Caco-2 (cell line): Measurements from ENCODE around the gene PPFIA4. TPM values are rescaled to one million over a fixed set of nuclear protein-coding genes. Genes with fewer than 3 reads are reported as not detected.

Source experiments
- BruUV-seq: library from RNA; stranded (reverse); fragments of 400-500 nt; replicated peaks from 2 replicates; lab custom pipeline; 2021; lab: Mats Ljungman, UMichigan
- CTCF ChIA-PET: fragments of 300-600 bp; sonication (Branson Sonifier 250); formaldehyde crosslinking; loops from one replicate; lab custom pipeline; 2022; ENCODE audit warnings: antibody characterized with exemption; lab: Charles Lee
- POLR2A ChIA-PET: fragments of 300-600 bp; sonication (Branson Sonifier 250); formaldehyde crosslinking; loops from one replicate; lab custom pipeline; 2022; ENCODE audit warnings: antibody characterized with exemption; lab: Charles Lee
- DNase-seq, 2 experiments: peaks; one replicate each; pipeline versions ENCODE4 v3.0.0 to v3.0.0-alpha.2; 2020 to 2022
- H3K27me3 ChIP-seq: replicated peaks from 2 replicates; pipeline ENCODE4 v1.6.0; 2011; ENCODE audit warnings: low read length; ENCODE audit not compliant: control insufficient read depth, insufficient read depth
- H3K36me3 ChIP-seq: 2 replicates; pipeline ENCODE4 v1.5.1; 2011; ENCODE audit warnings: low read length; ENCODE audit not compliant: control insufficient read depth, insufficient read depth
- H3K4me1 ChIP-seq: fragments of 250-450 bp; sonication (Bioruptor Pico); 2 replicates; pipeline ENCODE4 v1.5.1; 2020; ENCODE audit warnings: mild to moderate bottlenecking
- H3K4me3 ChIP-seq: 2 replicates; pipeline ENCODE4 v1.5.1; 2011; ENCODE audit warnings: low read depth, mild to moderate bottlenecking, control low read depth, low read length
- H3K9me3 ChIP-seq: fragments of 250-450 bp; sonication (Bioruptor Pico); 2 replicates; pipeline ENCODE4 v1.5.1; 2020; ENCODE audit warnings: mild to moderate bottlenecking, moderate library complexity
- H3K27ac Mint-ChIP-seq: one replicate; pipeline ENCODE4 v1.8.0; 2022; ENCODE audit warnings: mixed read lengths; ENCODE audit not compliant: unreplicated experiment
- H3K27me3 Mint-ChIP-seq: one replicate; pipeline ENCODE4 v1.8.0; 2022; ENCODE audit warnings: mixed read lengths; ENCODE audit not compliant: insufficient read depth, unreplicated experiment
- H3K36me3 Mint-ChIP-seq: one replicate; pipeline ENCODE4 v1.8.0; 2022; ENCODE audit warnings: mild to moderate bottlenecking, mixed read lengths; ENCODE audit not compliant: insufficient read depth, unreplicated experiment
- H3K4me1 Mint-ChIP-seq: one replicate; pipeline ENCODE4 v1.8.0; 2022; ENCODE audit warnings: low read depth, mixed read lengths; ENCODE audit not compliant: unreplicated experiment
- H3K4me3 Mint-ChIP-seq: one replicate; pipeline ENCODE4 v1.8.0; 2022; ENCODE audit warnings: mild to moderate bottlenecking, moderate library complexity, mixed read lengths; ENCODE audit not compliant: unreplicated experiment
- H3K9me3 Mint-ChIP-seq: one replicate; pipeline ENCODE4 v1.8.0; 2022; ENCODE audit warnings: mixed read lengths; ENCODE audit not compliant: unreplicated experiment
- intact Hi-C: fragments of 100-400 bp; cut with micrococcal nuclease; formaldehyde crosslinking; loops from one replicate; pipeline ENCODE4 v1.10.0; 2022; ENCODE audit not compliant: unreplicated experiment
- total RNA-seq: library from RNA; stranded (reverse); gene quantifications from 2 replicates; pipeline ENCODE4 v1.2.3, GENCODE V29; 2022
- TF ChIP-seq, protein P1 (sequence below), 2 experiments: fragments of 200-600 bp in 1 of 2; IDR thresholded peaks; 1 replicate in 1 of 2; 2 replicates in 1 of 2; pipeline versions ENCODE4 v1.5.1 to v1.8.0; 2011 to 2022; ENCODE audit warnings: antibody characterized with exemption in 1 of 2, control low read depth in 1 of 2, inconsistent platforms in 1 of 2, low read depth in 1 of 2, low read length in 1 of 2, mild to moderate bottlenecking in 1 of 2, moderate library complexity in 1 of 2; ENCODE audit not compliant: insufficient read depth in 1 of 2, severe bottlenecking in 1 of 2, unreplicated experiment in 1 of 2

Gene PPFIA4
- total RNA-seq, 1 experiment from 2014 or later = 9.4 TPM

DNA sequence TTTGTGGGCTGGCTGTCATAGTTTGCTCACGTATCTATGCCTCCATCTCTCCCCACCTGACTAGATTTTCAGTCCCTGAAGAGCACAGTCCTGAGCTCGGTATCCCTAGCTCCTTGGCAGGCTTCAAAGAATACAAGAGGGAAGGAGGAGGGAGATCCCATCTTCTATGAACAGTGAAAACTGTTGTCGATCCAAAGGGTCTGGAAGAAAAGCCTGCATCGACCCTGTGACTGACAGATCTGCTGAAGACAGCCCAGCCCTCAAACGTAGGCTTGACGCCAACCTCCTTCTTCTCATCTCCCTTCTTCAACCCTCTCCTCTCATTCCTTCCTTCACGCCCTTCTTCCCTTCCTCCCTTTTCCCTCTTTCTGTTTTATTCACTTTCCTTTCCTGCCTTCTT is 87.9 kb downstream of the PPFIA4 start:
- Mint-ChIP-seq H3K4me1 (no peaks in the 10 kb centered on the region), H3K36me3 (no peaks in the 10 kb centered on the region), H3K4me3 (no peak overlapping the region), H3K27ac (no peak overlapping the region), H3K9me3 (no peaks in the 10 kb centered on the region), H3K27me3 (peaks cover 4% of the 10 kb centered on the region)
- POLR2A ChIA-PET = no interaction called here
- intact Hi-C loops = no loop called here
- no TSS peak for BruUV-seq
- H3K9me3 ChIP-seq = no peaks in the 10 kb centered on the region
- CTCF ChIA-PET = interaction anchor here (1.2 to 1.4 kb wide), 2 partner anchors 74 to 102 kb away, joined by 3 to 5 read pairs; no protein-coding TSS in a partner anchor
- TF ChIP-seq, protein P1, sequence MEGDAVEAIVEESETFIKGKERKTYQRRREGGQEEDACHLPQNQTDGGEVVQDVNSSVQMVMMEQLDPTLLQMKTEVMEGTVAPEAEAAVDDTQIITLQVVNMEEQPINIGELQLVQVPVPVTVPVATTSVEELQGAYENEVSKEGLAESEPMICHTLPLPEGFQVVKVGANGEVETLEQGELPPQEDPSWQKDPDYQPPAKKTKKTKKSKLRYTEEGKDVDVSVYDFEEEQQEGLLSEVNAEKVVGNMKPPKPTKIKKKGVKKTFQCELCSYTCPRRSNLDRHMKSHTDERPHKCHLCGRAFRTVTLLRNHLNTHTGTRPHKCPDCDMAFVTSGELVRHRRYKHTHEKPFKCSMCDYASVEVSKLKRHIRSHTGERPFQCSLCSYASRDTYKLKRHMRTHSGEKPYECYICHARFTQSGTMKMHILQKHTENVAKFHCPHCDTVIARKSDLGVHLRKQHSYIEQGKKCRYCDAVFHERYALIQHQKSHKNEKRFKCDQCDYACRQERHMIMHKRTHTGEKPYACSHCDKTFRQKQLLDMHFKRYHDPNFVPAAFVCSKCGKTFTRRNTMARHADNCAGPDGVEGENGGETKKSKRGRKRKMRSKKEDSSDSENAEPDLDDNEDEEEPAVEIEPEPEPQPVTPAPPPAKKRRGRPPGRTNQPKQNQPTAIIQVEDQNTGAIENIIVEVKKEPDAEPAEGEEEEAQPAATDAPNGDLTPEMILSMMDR (IDR thresholded peaks at IDR 0.05; ENCODE audit: insufficient read depth in 1 of 2, low read depth in 1 of 2, low read length in 1 of 2, severe bottlenecking in 1 of 2, unreplicated experiment in 1 of 2) = no peak
- DNase-seq = no peak
- no peak overlapping the region for H3K4me3 ChIP-seq
- H3K36me3 ChIP-seq = no peaks in the 10 kb centered on the region
- no peaks in the 10 kb centered on the region for H3K27me3 ChIP-seq
- no peaks in the 10 kb centered on the region for H3K4me1 ChIP-seq

- H3K4me3 ChIP-seq = no peak overlapping the region
- H3K27me3 ChIP-seq = no peaks in the 10 kb centered on the region
- no peaks in the 10 kb centered on the region for H3K9me3 ChIP-seq
- TF ChIP-seq, protein P1 (IDR thresholded peaks at IDR 0.05; ENCODE audit: insufficient read depth in 1 of 2, low read depth in 1 of 2, low read length in 1 of 2, severe bottlenecking in 1 of 2, unreplicated experiment in 1 of 2) = no peak
- DNase-seq = no peak
- H3K27ac Mint-ChIP-seq = no peak overlapping the region
- ChIA-PET CTCF (interaction anchor here (3.4 kb wide), 1 partner anchor 101 kb away, joined by 131 read pairs; no protein-coding TSS in a partner anchor), POLR2A (no interaction called here)
- H3K36me3 Mint-ChIP-seq = no peaks in the 10 kb centered on the region
- no peaks in the 10 kb centered on the region for H3K36me3 ChIP-seq
- BruUV-seq = no TSS peak
- no peaks in the 10 kb centered on the region for H3K27me3 Mint-ChIP-seq
- intact Hi-C loops = no loop called here
- H3K4me3 Mint-ChIP-seq = no peak overlapping the region
- H3K4me1 Mint-ChIP-seq = no peaks in the 10 kb centered on the region
- no peaks in the 10 kb centered on the region for H3K4me1 ChIP-seq
- no peaks in the 10 kb centered on the region for H3K9me3 Mint-ChIP-seq
Measured at GRCh38 chr1:203116091-203116820, 90.0 kb downstream of the PPFIA4 start.

GRCh38 chr1:203117611-203118575 is 91.6 kb downstream of the PPFIA4 start:
- TF ChIP-seq, protein P1 (IDR thresholded peaks at IDR 0.05; ENCODE audit: insufficient read depth in 1 of 2, low read depth in 1 of 2, low read length in 1 of 2, severe bottlenecking in 1 of 2, unreplicated experiment in 1 of 2) = peak; percentile 89 to 93
- ChIA-PET CTCF (interaction anchor here (0.6 to 3.4 kb wide), 29 partner anchors 9 to 248 kb away, joined by 3 to 131 read pairs (median 4); partner anchors contain the start of genes ADORA1 and PPFIA4), POLR2A (interaction anchor here (0.8 kb wide), 1 partner anchor 10 kb away, joined by 3 read pairs; no protein-coding TSS in a partner anchor)
- no peaks in the 10 kb centered on the region for H3K36me3 ChIP-seq
- Mint-ChIP-seq H3K9me3 (no peaks in the 10 kb centered on the region), H3K4me3 (no peak overlapping the region), H3K27ac (no peak overlapping the region), H3K4me1 (no peaks in the 10 kb centered on the region), H3K27me3 (no peaks in the 10 kb centered on the region), H3K36me3 (no peaks in the 10 kb centered on the region)
- no peak overlapping the region for H3K4me3 ChIP-seq
- DNase-seq = peak; percentile 80 to 87
- H3K9me3 ChIP-seq = no peaks in the 10 kb centered on the region
- BruUV-seq = no TSS peak
- intact Hi-C loops = loop anchor here (1.0 to 2.0 kb wide), 4 partner anchors 9 to 151 kb away; partner anchors contain the start of gene ADORA1
- no peaks in the 10 kb centered on the region for H3K4me1 ChIP-seq
- H3K27me3 ChIP-seq = no peaks in the 10 kb centered on the region
